OCI-LY7 (cell line): ENCODE results near the gene SLC13A3. TPM values are rescaled to one million over a fixed set of nuclear protein-coding genes. Genes with fewer than 3 reads are reported as not detected.

Experiments used
- BruUV-seq: library from RNA; stranded (reverse); fragments of 400-500 nt; replicated peaks from 2 replicates; lab custom pipeline; 2021; lab: Mats Ljungman, UMichigan
- CTCF ChIA-PET: fragments of 300-600 bp; sonication (Branson Sonifier 250); formaldehyde crosslinking; loops from one replicate; lab custom pipeline; 2022; ENCODE audit warnings: antibody characterized with exemption; ENCODE audit not compliant: unreplicated experiment; lab: Charles Lee
- POLR2A ChIA-PET: fragments of 300-600 bp; sonication (Branson Sonifier 250); formaldehyde crosslinking; loops from one replicate; lab custom pipeline; 2022; ENCODE audit warnings: antibody characterized with exemption; lab: Charles Lee
- DNase-seq: peaks from one replicate; pipeline ENCODE4 v3.0.0-alpha.2; 2015; ENCODE audit warnings: low spot score
- H2AFZ ChIP-seq: fragments of 200-600 bp; sonication (generic), shearing (Covaris generic); 2 replicates; pipeline ENCODE4 v1.6.1; 2014; ENCODE audit warnings: mild to moderate bottlenecking, antibody characterized with exemption, low read length, moderate library complexity
- H3K27ac ChIP-seq: fragments of 200-600 bp; sonication (generic); 2 replicates; pipeline ENCODE4 v1.5.1; 2014; ENCODE audit warnings: mixed run types, low read depth, mild to moderate bottlenecking, moderate library complexity, low read length, inconsistent platforms; ENCODE audit not compliant: poor library complexity, severe bottlenecking
- H3K36me3 ChIP-seq: fragments of 200-600 bp; sonication (generic); 2 replicates; pipeline ENCODE4 v1.6.1; 2014; ENCODE audit warnings: mild to moderate bottlenecking, antibody characterized with exemption, low read length, moderate library complexity, mixed read lengths; ENCODE audit not compliant: insufficient read depth
- H3K4me1 ChIP-seq: fragments of 200-600 bp; sonication (generic); 2 replicates; pipeline ENCODE4 v1.5.1; 2014; ENCODE audit warnings: mild to moderate bottlenecking, low read length; ENCODE audit not compliant: insufficient read depth, poor library complexity, severe bottlenecking
- H3K4me2 ChIP-seq: fragments of 200-600 bp; sonication (generic); 2 replicates; pipeline ENCODE4 v1.6.1; 2014; ENCODE audit warnings: mild to moderate bottlenecking, low read length
- H3K4me3 ChIP-seq: fragments of 200-600 bp; sonication (generic); 2 replicates; pipeline ENCODE4 v1.5.1; 2014; ENCODE audit warnings: mild to moderate bottlenecking, low read depth, low read length; ENCODE audit not compliant: poor library complexity, severe bottlenecking
- H3K79me2 ChIP-seq: fragments of 200-600 bp; sonication (generic); 2 replicates; pipeline ENCODE4 v1.6.1; 2016; ENCODE audit warnings: low read depth, mild to moderate bottlenecking, low read length, moderate library complexity, mixed read lengths; ENCODE audit not compliant: insufficient read depth
- H3K9me2 ChIP-seq: fragments of 200-600 bp; sonication (generic); 2 replicates; pipeline ENCODE4 v1.6.1; 2016; ENCODE audit warnings: mild to moderate bottlenecking, low read length, mixed read lengths; ENCODE audit not compliant: insufficient read depth
- H3K9me3 ChIP-seq: fragments of 200-600 bp; sonication (generic); 2 replicates; pipeline ENCODE4 v1.6.1; 2014; ENCODE audit warnings: mild to moderate bottlenecking, mixed run types, low read length, mixed read lengths
- H4K20me1 ChIP-seq: fragments of 200-600 bp; sonication (generic); 2 replicates; pipeline ENCODE4 v1.6.1; 2014; ENCODE audit warnings: mild to moderate bottlenecking, antibody characterized with exemption, low read length, moderate library complexity, mixed read lengths; ENCODE audit not compliant: insufficient read depth
- EZH2phosphoT487 ChIP-seq: fragments of 200-600 bp; sonication (generic); IDR thresholded peaks from 2 replicates; pipeline ENCODE4 v1.6.1; 2018; ENCODE audit warnings: low read depth, borderline replicate concordance, mild to moderate bottlenecking, mixed run types, antibody characterized with exemption, low read length, moderate library complexity, mixed read lengths
- intact Hi-C: fragments of 100-400 bp; cut with micrococcal nuclease; formaldehyde crosslinking; loops from one replicate; pipeline ENCODE4 v1.10.0; 2022; ENCODE audit not compliant: unreplicated experiment
- total RNA-seq, 2 experiments: library from RNA; depleted of rRNA in 1 of 2; stranded (reverse); fragments of >200 nt in 1 of 2; shearing (Covaris generic) in 1 of 2; gene quantifications; 2 replicates each; pipeline ENCODE4 v1.2.3, GENCODE V29; 2014 to 2022
- TF ChIP-seq, protein P1 (sequence below): fragments of 200-600 bp; sonication (generic); conservative IDR thresholded peaks from 2 replicates; pipeline ENCODE4 v1.5.1; 2014; ENCODE audit warnings: mild to moderate bottlenecking, antibody characterized with exemption, low read length, moderate library complexity, mixed read lengths

The SLC13A3 gene
- total RNA-seq, 2 experiments from 2014 or later = not detected

DNA sequence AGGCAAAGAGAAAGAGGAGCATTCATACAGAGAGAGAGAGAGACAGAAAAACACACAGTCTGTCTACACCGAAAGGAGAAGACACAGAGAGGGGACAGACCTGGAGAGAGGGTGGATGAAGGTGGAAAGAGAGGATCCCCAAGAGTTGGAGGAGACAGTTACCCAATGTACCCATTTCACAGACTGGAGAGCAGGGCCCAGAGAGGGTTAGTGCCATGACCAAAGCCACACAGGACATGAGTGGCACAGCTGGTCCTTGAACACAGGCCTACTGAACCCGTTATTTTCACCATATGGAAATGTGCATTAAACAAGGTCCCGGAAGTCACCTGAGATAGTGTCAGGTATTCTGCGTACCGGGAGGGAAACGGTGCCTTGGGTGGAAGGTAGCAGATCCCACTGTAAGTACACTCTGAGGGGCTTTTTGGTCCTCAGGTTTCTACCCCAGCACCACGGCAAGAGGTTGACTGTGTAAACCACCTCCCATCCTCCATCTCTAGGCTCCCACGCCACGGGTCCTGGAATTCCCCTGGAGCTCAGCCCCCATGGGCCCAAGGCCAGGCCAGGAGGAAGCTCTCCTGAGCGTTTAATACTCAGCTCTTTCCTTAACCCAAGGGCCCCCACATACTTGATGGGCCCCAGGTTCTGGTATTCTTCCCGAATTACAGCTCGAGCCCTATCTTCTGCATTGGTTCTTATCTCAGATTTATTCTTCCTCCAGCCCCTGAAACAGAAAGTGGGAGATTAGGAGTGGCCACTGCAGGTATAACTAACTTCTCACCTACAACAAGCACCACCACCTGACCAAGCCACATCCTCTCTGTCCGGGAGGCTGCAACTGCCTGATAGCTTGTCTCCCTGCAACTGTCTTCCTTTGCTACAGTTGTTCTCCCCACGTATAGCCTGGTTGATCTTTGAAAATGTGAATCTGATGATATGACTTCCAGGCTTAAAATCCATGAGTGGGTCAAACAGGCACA is 62.4 kb downstream of the SLC13A3 start:
- ChIA-PET CTCF (no interaction called here), POLR2A (interaction anchor here (0.6 kb wide), 1 partner anchor 431 kb away, joined by 3 read pairs; no protein-coding TSS in a partner anchor)
- Histone ChIP-seq H2AFZ (no peak overlapping the region), H3K79me2 (no peaks in the 10 kb centered on the region), H3K4me2 (no peak overlapping the region), H3K4me3 (no peak overlapping the region), H3K27ac (no peak overlapping the region), H3K4me1 (no peaks in the 10 kb centered on the region), H4K20me1 (no peaks in the 10 kb centered on the region), H3K9me3 (no peaks in the 10 kb centered on the region), H3K9me2 (no peaks in the 10 kb centered on the region), H3K36me3 (no peaks in the 10 kb centered on the region)
- intact Hi-C loops = no loop called here
- TF ChIP-seq, protein P1, sequence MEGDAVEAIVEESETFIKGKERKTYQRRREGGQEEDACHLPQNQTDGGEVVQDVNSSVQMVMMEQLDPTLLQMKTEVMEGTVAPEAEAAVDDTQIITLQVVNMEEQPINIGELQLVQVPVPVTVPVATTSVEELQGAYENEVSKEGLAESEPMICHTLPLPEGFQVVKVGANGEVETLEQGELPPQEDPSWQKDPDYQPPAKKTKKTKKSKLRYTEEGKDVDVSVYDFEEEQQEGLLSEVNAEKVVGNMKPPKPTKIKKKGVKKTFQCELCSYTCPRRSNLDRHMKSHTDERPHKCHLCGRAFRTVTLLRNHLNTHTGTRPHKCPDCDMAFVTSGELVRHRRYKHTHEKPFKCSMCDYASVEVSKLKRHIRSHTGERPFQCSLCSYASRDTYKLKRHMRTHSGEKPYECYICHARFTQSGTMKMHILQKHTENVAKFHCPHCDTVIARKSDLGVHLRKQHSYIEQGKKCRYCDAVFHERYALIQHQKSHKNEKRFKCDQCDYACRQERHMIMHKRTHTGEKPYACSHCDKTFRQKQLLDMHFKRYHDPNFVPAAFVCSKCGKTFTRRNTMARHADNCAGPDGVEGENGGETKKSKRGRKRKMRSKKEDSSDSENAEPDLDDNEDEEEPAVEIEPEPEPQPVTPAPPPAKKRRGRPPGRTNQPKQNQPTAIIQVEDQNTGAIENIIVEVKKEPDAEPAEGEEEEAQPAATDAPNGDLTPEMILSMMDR = no peak
- no peak for TF ChIP-seq EZH2phosphoT487
- DNase-seq = no peak
- BruUV-seq = no TSS peak

DNA sequence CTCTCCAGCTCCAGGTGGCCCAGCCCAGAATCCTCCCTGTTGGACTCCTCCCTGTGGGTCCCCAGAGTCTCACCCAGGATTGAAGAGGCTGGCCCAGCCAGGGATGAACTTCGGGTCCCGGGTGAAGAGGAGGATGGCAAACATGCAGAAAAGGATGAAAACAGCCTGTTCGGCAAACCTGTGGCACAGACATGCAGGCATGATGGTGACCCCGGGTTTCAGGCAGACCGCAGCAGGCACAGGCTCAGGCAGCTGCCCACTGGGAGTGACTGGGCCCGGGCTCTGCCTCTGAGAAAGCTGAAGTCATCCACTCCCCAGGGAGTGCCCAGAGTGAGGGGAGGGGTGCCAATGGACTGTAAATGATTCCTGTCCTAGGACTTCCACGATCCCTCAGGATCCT is 63.3 kb downstream of the SLC13A3 start:
- H3K4me3 ChIP-seq = no peak overlapping the region
- no peak for TF ChIP-seq EZH2phosphoT487
- TF ChIP-seq, protein P1 = no peak
- H3K4me1 ChIP-seq = no peaks in the 10 kb centered on the region
- no peaks in the 10 kb centered on the region for H3K36me3 ChIP-seq
- H4K20me1 ChIP-seq = no peaks in the 10 kb centered on the region
- intact Hi-C loops = no loop called here
- no peaks in the 10 kb centered on the region for H3K79me2 ChIP-seq
- H3K9me3 ChIP-seq = no peaks in the 10 kb centered on the region
- ChIA-PET POLR2A (no interaction called here), CTCF (no interaction called here)
- no peak overlapping the region for H3K4me2 ChIP-seq
- no TSS peak for BruUV-seq
- H2AFZ ChIP-seq = no peak overlapping the region
- H3K9me2 ChIP-seq = no peaks in the 10 kb centered on the region
- no peak overlapping the region for H3K27ac ChIP-seq
- no peak for DNase-seq

DNA sequence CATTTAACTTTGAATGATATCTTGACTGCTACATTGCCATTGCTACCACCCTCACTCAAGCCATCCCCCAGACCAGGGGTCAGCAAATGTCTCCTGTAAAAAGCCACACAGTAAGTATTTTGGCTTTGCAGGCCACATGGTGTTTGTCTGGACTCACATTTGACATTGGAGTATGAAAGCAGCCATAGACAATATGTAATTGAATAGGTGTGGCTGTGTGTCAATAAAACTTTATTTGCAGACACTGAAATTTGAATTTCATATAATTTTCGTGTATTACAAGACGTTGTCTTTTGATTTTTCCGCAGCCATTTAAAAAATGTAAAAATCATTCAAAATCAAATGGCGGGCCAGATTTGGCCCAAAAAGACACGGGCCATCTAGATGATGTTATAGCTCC is 64.5 kb downstream of the SLC13A3 start:
- H3K79me2 ChIP-seq = no peaks in the 10 kb centered on the region
- no TSS peak for BruUV-seq
- H3K4me3 ChIP-seq = no peak overlapping the region
- ChIA-PET POLR2A (no interaction called here), CTCF (no interaction called here)
- H3K9me2 ChIP-seq = no peaks in the 10 kb centered on the region
- intact Hi-C loops = no loop called here
- H3K9me3 ChIP-seq = no peaks in the 10 kb centered on the region
- no peaks in the 10 kb centered on the region for H4K20me1 ChIP-seq
- H3K27ac ChIP-seq = no peak overlapping the region
- H3K4me2 ChIP-seq = no peak overlapping the region
- TF ChIP-seq, protein P1 = no peak
- no peak for TF ChIP-seq EZH2phosphoT487
- H3K4me1 ChIP-seq = no peaks in the 10 kb centered on the region
- DNase-seq = no peak
- no peaks in the 10 kb centered on the region for H3K36me3 ChIP-seq
- no peak overlapping the region for H2AFZ ChIP-seq
